ENCODE measurements around the gene CERS5.

Gene CERS5

DNA sequence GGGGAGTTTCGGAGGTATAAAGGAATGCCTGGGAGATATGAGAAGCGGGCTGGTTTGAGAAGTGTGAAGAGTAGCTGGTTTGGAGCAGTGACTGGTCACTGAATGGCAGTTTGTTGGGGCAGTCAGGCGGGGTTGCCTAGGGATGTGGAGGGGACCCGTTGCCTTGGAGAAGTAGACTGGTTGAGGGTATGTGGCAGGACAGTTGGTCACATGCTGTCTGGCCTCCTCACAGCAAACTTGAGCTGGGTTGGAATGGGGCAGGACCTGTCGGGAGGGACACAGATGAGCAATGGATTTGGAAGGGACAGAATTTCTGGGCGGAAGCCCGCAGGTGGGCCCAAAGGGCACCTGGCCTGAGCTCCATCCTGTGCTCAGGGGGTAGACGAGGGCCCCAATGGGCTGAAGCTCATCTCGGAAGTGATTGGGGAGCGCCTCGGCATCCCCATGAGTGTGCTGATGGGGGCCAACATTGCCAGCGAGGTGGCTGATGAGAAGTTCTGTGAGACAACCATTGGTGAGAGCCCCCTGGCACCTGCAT lies 61.2 kb downstream of the CERS5 start:
- TF ChIP-seq, protein P1, sequence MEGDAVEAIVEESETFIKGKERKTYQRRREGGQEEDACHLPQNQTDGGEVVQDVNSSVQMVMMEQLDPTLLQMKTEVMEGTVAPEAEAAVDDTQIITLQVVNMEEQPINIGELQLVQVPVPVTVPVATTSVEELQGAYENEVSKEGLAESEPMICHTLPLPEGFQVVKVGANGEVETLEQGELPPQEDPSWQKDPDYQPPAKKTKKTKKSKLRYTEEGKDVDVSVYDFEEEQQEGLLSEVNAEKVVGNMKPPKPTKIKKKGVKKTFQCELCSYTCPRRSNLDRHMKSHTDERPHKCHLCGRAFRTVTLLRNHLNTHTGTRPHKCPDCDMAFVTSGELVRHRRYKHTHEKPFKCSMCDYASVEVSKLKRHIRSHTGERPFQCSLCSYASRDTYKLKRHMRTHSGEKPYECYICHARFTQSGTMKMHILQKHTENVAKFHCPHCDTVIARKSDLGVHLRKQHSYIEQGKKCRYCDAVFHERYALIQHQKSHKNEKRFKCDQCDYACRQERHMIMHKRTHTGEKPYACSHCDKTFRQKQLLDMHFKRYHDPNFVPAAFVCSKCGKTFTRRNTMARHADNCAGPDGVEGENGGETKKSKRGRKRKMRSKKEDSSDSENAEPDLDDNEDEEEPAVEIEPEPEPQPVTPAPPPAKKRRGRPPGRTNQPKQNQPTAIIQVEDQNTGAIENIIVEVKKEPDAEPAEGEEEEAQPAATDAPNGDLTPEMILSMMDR (conservative IDR thresholded peaks at IDR 0.05; ENCODE audit: low read depth, low read length) = no peak
- no peak for DNase-seq (ENCODE audit: low read depth)
- no peak overlapping the region for H3K4me3 ChIP-seq (ENCODE audit: low read depth, low read length)

DNA sequence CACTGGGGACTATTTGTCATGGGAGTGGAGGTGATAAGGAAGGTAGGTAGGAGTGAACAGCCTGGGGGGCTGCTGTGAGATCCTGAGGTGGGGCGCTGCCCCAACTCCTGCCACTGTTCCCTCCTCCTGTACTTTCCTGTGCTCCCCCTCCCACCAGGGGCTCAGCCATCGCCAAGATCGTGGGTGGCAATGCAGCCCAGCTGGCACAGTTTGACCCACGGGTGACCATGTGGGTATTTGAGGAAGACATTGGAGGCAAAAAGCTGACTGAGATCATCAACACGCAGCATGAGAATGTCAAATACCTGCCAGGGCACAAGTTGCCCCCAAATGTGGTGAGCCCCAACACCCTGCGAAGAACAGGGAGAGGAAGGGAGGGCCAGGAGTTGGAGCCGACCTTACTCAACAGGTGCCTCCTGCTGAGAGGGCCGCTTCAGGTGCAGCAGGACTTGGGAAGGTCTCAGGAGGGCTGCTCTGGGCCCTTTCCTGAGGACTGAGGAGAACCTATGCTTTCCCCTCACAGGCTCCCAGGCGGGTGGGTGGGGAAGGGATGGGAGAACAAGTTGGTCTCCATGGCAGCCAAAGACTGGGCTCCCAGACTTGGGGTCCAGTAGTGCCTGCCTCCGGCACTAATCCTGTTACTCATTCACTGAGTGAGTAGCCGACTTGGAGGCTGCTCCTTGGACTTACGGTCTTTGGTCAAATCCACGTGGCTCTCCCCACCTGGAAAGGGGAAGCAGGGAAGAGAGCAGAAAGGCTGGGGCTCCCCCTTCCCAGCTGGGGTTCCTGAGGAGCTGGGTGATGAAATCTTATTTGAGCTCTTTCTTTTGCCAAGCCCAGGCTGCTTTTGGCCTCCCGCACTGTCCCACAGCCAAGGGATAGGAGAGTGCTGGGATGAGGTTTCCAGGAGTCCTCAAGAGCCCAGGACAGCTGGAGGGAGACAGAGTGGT lies 62.5 kb downstream of the CERS5 start:
- no peak overlapping the region for H3K4me3 ChIP-seq (ENCODE audit: low read depth, low read length)
- TF ChIP-seq, protein P1 (conservative IDR thresholded peaks at IDR 0.05; ENCODE audit: low read depth, low read length) = no peak
- DNase-seq (ENCODE audit: low read depth) = no peak

DNA sequence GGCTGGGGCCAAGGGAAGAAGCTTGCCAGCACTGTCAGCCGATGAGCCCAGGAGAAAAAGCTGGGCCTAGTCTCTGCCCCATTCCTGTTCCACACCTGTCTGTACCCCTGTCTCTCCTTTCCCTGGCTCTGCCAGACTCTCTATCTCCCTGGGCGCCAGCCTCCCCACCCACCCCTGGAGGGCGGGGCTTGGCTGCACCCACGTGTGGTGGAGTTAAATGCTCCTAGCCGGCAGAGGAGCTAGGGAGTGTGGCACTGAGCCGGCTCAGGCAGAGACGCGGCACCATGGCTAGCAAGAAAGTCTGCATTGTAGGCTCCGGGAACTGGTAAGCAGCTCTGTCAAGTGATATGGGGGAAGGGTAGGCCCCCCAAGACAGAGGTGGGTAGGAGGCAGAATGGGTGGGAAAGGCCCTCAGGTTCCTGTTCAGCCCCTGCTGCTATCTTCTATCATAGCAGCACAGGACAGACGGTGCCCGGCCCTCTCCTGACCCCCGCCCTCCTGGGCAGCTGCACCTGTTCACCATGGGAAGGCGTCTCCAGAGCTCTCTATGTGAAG lies 63.3 kb downstream of the CERS5 start, which contains the start of gene GPD1:
GPD1 (plus strand) TSS at position 242 of the 555 bp plus-strand sequence; CDS start at position 285, 43 bp downstream.
- DNase-seq (ENCODE audit: low read depth) = peak; percentile 61
- TF ChIP-seq, protein P1 (conservative IDR thresholded peaks at IDR 0.05; ENCODE audit: low read depth, low read length) = no peak
- no peak within 1 kb of the TSS for H3K4me3 ChIP-seq (ENCODE audit: low read depth, low read length)

DNA sequence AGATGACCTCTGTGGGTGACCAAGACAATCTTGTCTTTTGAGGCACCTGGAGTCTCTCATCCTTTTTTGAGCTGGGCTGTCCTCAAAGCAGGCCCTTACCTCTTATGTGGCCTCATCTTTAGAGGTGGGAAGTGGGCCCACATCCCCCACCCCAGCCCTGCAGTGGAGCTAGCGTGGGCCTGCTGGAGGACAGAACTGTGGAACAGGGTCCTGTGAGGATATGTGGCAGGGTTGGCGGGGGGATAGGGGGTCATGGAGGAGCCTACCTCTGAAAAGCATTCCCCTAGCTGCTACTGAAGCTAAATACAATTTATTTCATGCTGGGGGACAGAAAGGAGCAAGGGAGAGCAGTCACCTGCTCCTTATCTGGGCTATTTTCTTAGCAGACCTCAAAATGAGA lies 63.8 kb downstream of the CERS5 start:
- H3K4me3 ChIP-seq (ENCODE audit: low read depth, low read length) = no peak overlapping the region
- no peak for DNase-seq (ENCODE audit: low read depth)
- TF ChIP-seq, protein P1 (conservative IDR thresholded peaks at IDR 0.05; ENCODE audit: low read depth, low read length) = no peak

DNA sequence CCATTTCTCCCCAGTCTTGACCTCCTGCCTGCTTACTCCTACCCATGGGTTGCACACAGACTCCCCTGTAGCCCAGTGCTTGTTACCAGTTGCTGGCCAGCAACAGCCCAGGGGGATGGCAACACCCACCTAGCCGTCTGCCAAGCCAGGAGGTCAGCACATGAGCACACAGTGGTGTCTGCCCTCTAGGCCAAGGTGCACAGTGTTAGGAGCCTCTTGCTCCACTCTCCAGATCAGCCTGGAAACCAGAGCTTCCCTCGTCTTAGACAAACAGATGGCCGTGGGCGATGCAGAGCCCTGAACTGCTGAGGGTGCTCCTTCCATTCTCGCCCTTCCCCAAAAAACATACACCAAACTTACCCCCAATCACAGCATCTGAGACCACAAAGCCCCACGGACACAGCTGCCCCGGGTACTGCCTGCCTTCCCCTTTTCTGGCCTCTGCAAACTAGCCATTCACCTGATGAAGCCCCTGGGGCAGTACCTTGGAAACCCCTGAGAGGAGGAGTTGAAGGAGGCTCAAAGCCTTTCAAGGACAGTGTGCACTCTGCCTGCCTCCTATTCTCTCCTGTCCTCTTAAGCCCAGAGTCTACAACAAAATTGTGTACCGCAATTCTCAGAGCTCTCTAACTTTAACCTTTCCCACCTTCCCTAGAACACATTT lies 64.4 kb downstream of the CERS5 start:
- DNase-seq (ENCODE audit: low read depth) = no peak
- no peak overlapping the region for H3K4me3 ChIP-seq (ENCODE audit: low read depth, low read length)
- TF ChIP-seq, protein P1 (conservative IDR thresholded peaks at IDR 0.05; ENCODE audit: low read depth, low read length) = no peak

DNA sequence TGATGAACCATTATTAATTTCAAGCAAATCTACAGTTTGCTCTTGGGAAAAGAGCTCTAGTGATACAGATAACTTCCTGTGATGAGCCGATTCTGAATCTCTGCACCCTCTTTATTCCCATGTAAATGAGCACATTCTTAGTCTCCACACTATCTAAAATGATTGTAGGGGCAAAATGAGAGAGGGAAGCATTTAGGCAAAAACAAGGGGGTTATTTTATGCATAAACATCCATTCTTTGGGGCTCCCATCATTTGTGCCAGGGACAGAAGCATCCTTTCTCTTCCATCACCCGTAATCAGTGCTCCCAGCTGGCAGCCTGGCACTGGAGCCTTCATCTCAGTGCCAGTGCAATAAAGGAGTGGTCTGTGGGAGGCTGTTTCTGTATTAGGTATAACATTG lies 65.0 kb downstream of the CERS5 start:
- no peak overlapping the region for H3K4me3 ChIP-seq (ENCODE audit: low read depth, low read length)
- TF ChIP-seq, protein P1 (conservative IDR thresholded peaks at IDR 0.05; ENCODE audit: low read depth, low read length) = no peak
- no peak for DNase-seq (ENCODE audit: low read depth)
